HEK293 (cell line): ENCODE measurements around the gene GMDS.

Source experiments
- GFI1B ChIP-seq: fragments of 450-650 bp; formaldehyde crosslinking; IDR thresholded peaks from 2 replicates; pipeline ENCODE4 v1.5.1; 2016; ENCODE audit warnings: missing biosample characterization, missing genetic modification characterization
- HOXC10 ChIP-seq: sonication (generic); formaldehyde crosslinking; IDR thresholded peaks from 2 replicates; pipeline ENCODE4 v1.8.1; 2023; ENCODE audit warnings: mild to moderate bottlenecking, missing genetic modification reagents
- OVOL3 ChIP-seq: fragments of 450-650 bp; formaldehyde crosslinking; IDR thresholded peaks from 2 replicates; pipeline ENCODE4 v1.5.1; 2016; ENCODE audit warnings: missing biosample characterization, missing genetic modification characterization
- SETDB1 ChIP-seq: IDR thresholded peaks from one replicate; pipeline ENCODE4 v1.6.1; 2017; ENCODE audit warnings: mild to moderate bottlenecking, low read length, moderate library complexity, mixed read lengths; ENCODE audit not compliant: insufficient read length
- YY2 ChIP-seq: fragments of 450-650 bp; formaldehyde crosslinking; IDR thresholded peaks from 2 replicates; pipeline ENCODE4 v1.5.1; 2016; ENCODE audit warnings: missing biosample characterization, missing genetic modification characterization
- ZFP69B ChIP-seq: fragments of 450-650 bp; formaldehyde crosslinking; IDR thresholded peaks from 2 replicates; pipeline ENCODE4 v1.5.1; 2016; ENCODE audit warnings: missing biosample characterization, missing genetic modification characterization
- ZNF175 ChIP-seq: fragments of 450-650 bp; formaldehyde crosslinking; IDR thresholded peaks from 2 replicates; pipeline ENCODE4 v1.5.1; 2016; ENCODE audit warnings: missing biosample characterization, missing genetic modification characterization
- ZNF354C ChIP-seq: fragments of 450-650 bp; formaldehyde crosslinking; IDR thresholded peaks from 2 replicates; pipeline ENCODE4 v1.5.1; 2016; ENCODE audit warnings: missing biosample characterization, missing genetic modification characterization, low read depth, borderline replicate concordance
- ZNF366 ChIP-seq: fragments of 450-650 bp; formaldehyde crosslinking; conservative IDR thresholded peaks from 2 replicates; pipeline ENCODE4 v1.5.1; 2016; ENCODE audit warnings: missing biosample characterization, missing genetic modification characterization
- ZNF37A ChIP-seq: fragments of 450-650 bp; IDR thresholded peaks from 2 replicates; pipeline ENCODE4 v1.5.1; 2018; ENCODE audit warnings: missing biosample characterization, missing genetic modification characterization
- ZNF416 ChIP-seq: fragments of 450-650 bp; formaldehyde crosslinking; IDR thresholded peaks from 2 replicates; pipeline ENCODE4 v1.5.1; 2016; ENCODE audit warnings: missing biosample characterization, missing genetic modification characterization
- ZNF48 ChIP-seq: fragments of 450-650 bp; formaldehyde crosslinking; IDR thresholded peaks from 2 replicates; pipeline ENCODE4 v1.5.1; 2016; ENCODE audit warnings: missing biosample characterization, missing genetic modification characterization
- ZNF501 ChIP-seq: fragments of 450-650 bp; formaldehyde crosslinking; IDR thresholded peaks from 2 replicates; pipeline ENCODE4 v1.5.1; 2016; ENCODE audit warnings: missing biosample characterization, missing genetic modification characterization
- ZNF510 ChIP-seq: fragments of 450-650 bp; formaldehyde crosslinking; IDR thresholded peaks from 2 replicates; pipeline ENCODE4 v1.5.1; 2018; ENCODE audit warnings: mild to moderate bottlenecking, missing genetic modification characterization, missing biosample characterization; ENCODE audit not compliant: insufficient replicate concordance
- ZNF529 ChIP-seq: fragments of 450-650 bp; formaldehyde crosslinking; IDR thresholded peaks from 2 replicates; pipeline ENCODE4 v1.5.1; 2017; ENCODE audit warnings: missing genetic modification characterization, missing biosample characterization; ENCODE audit not compliant: insufficient replicate concordance
- ZNF544 ChIP-seq: fragments of 450-650 bp; formaldehyde crosslinking; IDR thresholded peaks from 2 replicates; pipeline ENCODE4 v1.5.0; 2017; ENCODE audit warnings: missing biosample characterization, missing genetic modification characterization
- ZNF555 ChIP-seq: fragments of 450-650 bp; formaldehyde crosslinking; conservative IDR thresholded peaks from 2 replicates; pipeline ENCODE4 v1.5.1; 2017; ENCODE audit warnings: missing biosample characterization, mild to moderate bottlenecking, missing genetic modification characterization, inconsistent platforms
- ZNF558 ChIP-seq: fragments of 450-650 bp; formaldehyde crosslinking; IDR thresholded peaks from 2 replicates; pipeline ENCODE4 v1.5.1; 2016; ENCODE audit warnings: missing biosample characterization, missing genetic modification characterization
- ZNF610 ChIP-seq: fragments of 450-650 bp; formaldehyde crosslinking; IDR thresholded peaks from 2 replicates; pipeline ENCODE4 v1.5.1; 2016; ENCODE audit warnings: missing biosample characterization, missing genetic modification characterization, borderline replicate concordance
- ZNF629 ChIP-seq: fragments of 450-650 bp; formaldehyde crosslinking; IDR thresholded peaks from 2 replicates; pipeline ENCODE4 v1.5.1; 2017; ENCODE audit warnings: missing biosample characterization, missing genetic modification characterization
- ZNF670 ChIP-seq: fragments of 450-650 bp; formaldehyde crosslinking; IDR thresholded peaks from 2 replicates; pipeline ENCODE4 v1.5.1; 2016; ENCODE audit warnings: missing biosample characterization, missing genetic modification characterization, low read depth
- TF ChIP-seq, protein P1 (sequence below): sonication (generic); formaldehyde crosslinking; IDR thresholded peaks from 2 replicates; pipeline ENCODE4 v1.8.1; 2022; ENCODE audit warnings: mild to moderate bottlenecking, moderate library complexity, missing genetic modification reagents
- TF ChIP-seq, protein P2 (sequence below): fragments of 450-650 bp; formaldehyde crosslinking; IDR thresholded peaks from 2 replicates; pipeline ENCODE4 v1.5.1; 2016; ENCODE audit warnings: missing biosample characterization, missing genetic modification characterization
- TF ChIP-seq, protein P3 (sequence below): fragments of 450-650 bp; formaldehyde crosslinking; IDR thresholded peaks from 2 replicates; pipeline ENCODE4 v1.5.1; 2017; ENCODE audit warnings: missing biosample characterization, missing genetic modification characterization
- TF ChIP-seq, protein P4 (sequence below): fragments of 450-650 bp; formaldehyde crosslinking; IDR thresholded peaks from 2 replicates; pipeline ENCODE4 v1.5.1; 2016; ENCODE audit warnings: missing biosample characterization, missing genetic modification characterization
- TF ChIP-seq, protein P5 (sequence below): fragments of 450-650 bp; formaldehyde crosslinking; IDR thresholded peaks from 2 replicates; pipeline ENCODE4 v1.5.1; 2016; ENCODE audit warnings: missing biosample characterization, missing genetic modification characterization
- TF ChIP-seq, protein P6 (sequence below): fragments of 450-650 bp; formaldehyde crosslinking; IDR thresholded peaks from 2 replicates; pipeline ENCODE4 v1.5.1; 2016; ENCODE audit warnings: missing biosample characterization, missing genetic modification characterization, borderline replicate concordance
- TF ChIP-seq, protein P7 (sequence below): fragments of 450-650 bp; formaldehyde crosslinking; IDR thresholded peaks from 2 replicates; pipeline ENCODE4 v1.5.1; 2016; ENCODE audit warnings: missing biosample characterization, missing genetic modification characterization

The GMDS gene

DNA sequence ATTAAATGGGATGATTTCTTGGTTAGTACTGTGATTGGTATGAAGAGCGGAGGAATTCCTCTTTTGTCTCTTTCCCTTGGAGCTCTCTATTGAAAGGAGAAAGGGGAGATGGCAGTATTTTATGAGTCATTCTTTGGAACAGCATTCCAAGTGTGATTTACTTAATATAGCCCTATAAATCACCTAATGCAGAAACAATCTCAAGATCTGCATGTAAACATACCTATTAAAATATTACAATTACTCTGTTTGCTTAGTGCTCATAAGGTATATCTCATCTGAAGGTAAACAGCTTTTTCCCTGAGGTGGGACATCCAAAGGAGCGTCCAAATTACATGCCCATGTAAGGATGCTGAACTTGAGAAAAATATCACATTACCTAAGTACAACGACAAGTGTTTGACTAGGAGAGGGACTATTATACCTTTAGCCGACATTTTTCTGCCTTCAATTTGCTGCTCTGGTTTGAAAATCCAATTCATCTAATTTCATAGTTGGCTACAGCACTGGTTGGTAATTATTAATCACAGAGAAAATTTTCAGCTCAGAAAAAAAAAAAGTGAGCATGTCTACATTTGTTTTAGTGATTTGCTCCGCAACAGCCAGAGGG, 406.7 kb downstream of the GMDS start (continued):
- TF ChIP-seq, protein P1, sequence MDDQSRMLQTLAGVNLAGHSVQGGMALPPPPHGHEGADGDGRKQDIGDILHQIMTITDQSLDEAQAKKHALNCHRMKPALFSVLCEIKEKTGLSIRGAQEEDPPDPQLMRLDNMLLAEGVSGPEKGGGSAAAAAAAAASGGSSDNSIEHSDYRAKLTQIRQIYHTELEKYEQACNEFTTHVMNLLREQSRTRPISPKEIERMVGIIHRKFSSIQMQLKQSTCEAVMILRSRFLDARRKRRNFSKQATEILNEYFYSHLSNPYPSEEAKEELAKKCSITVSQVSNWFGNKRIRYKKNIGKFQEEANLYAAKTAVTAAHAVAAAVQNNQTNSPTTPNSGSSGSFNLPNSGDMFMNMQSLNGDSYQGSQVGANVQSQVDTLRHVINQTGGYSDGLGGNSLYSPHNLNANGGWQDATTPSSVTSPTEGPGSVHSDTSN (CRISPR knock-in tag) = no peak
- TF ChIP-seq ZNF555 (tag by site-specific recombination) (no peak), OVOL3 (tag by site-specific recombination) (peak; percentile 84; the same call in 1 of the 2 replicates), ZNF529 (tag by site-specific recombination) (no peak), ZNF629 (tag by site-specific recombination) (peak; percentile 73), ZNF366 (peak; percentile 97), ZNF354C (tag by site-specific recombination) (no peak), YY2 (tag by site-specific recombination) (no peak), ZNF501 (tag by site-specific recombination) (no peak), SETDB1 (no peak), GFI1B (tag by site-specific recombination) (peak; percentile 80), ZNF544 (tag by site-specific recombination) (no peak), ZFP69B (tag by site-specific recombination) (0 out of 2 replicates have a peak, but pooled peaks have one; percentile 11), ZNF37A (tag by site-specific recombination) (no peak), ZNF670 (tag by site-specific recombination) (no peak), ZNF416 (tag by site-specific recombination) (no peak), ZNF610 (tag by site-specific recombination) (peak; percentile 79; the same call in 1 of the 2 replicates), ZNF510 (tag by site-specific recombination) (no peak), HOXC10 (no peak), ZNF175 (no peak), ZNF558 (tag by site-specific recombination) (no peak), ZNF48 (no peak)
- TF ChIP-seq, protein P2, sequence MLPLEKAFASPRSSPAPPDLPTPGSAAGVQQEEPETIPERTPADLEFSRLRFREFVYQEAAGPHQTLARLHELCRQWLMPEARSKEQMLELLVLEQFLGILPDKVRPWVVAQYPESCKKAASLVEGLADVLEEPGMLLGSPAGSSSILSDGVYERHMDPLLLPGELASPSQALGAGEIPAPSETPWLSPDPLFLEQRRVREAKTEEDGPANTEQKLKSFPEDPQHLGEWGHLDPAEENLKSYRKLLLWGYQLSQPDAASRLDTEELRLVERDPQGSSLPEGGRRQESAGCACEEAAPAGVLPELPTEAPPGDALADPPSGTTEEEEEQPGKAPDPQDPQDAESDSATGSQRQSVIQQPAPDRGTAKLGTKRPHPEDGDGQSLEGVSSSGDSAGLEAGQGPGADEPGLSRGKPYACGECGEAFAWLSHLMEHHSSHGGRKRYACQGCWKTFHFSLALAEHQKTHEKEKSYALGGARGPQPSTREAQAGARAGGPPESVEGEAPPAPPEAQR (tag by site-specific recombination) = no peak
- TF ChIP-seq, protein P3, sequence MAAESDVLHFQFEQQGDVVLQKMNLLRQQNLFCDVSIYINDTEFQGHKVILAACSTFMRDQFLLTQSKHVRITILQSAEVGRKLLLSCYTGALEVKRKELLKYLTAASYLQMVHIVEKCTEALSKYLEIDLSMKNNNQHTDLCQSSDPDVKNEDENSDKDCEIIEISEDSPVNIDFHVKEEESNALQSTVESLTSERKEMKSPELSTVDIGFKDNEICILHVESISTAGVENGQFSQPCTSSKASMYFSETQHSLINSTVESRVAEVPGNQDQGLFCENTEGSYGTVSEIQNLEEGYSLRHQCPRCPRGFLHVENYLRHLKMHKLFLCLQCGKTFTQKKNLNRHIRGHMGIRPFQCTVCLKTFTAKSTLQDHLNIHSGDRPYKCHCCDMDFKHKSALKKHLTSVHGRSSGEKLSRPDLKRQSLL (tag by site-specific recombination) = no peak
- TF ChIP-seq, protein P4, sequence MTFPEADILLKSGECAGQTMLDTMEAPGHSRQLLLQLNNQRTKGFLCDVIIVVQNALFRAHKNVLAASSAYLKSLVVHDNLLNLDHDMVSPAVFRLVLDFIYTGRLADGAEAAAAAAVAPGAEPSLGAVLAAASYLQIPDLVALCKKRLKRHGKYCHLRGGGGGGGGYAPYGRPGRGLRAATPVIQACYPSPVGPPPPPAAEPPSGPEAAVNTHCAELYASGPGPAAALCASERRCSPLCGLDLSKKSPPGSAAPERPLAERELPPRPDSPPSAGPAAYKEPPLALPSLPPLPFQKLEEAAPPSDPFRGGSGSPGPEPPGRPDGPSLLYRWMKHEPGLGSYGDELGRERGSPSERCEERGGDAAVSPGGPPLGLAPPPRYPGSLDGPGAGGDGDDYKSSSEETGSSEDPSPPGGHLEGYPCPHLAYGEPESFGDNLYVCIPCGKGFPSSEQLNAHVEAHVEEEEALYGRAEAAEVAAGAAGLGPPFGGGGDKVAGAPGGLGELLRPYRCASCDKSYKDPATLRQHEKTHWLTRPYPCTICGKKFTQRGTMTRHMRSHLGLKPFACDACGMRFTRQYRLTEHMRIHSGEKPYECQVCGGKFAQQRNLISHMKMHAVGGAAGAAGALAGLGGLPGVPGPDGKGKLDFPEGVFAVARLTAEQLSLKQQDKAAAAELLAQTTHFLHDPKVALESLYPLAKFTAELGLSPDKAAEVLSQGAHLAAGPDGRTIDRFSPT (tag by site-specific recombination) = no peak
- TF ChIP-seq, protein P5, sequence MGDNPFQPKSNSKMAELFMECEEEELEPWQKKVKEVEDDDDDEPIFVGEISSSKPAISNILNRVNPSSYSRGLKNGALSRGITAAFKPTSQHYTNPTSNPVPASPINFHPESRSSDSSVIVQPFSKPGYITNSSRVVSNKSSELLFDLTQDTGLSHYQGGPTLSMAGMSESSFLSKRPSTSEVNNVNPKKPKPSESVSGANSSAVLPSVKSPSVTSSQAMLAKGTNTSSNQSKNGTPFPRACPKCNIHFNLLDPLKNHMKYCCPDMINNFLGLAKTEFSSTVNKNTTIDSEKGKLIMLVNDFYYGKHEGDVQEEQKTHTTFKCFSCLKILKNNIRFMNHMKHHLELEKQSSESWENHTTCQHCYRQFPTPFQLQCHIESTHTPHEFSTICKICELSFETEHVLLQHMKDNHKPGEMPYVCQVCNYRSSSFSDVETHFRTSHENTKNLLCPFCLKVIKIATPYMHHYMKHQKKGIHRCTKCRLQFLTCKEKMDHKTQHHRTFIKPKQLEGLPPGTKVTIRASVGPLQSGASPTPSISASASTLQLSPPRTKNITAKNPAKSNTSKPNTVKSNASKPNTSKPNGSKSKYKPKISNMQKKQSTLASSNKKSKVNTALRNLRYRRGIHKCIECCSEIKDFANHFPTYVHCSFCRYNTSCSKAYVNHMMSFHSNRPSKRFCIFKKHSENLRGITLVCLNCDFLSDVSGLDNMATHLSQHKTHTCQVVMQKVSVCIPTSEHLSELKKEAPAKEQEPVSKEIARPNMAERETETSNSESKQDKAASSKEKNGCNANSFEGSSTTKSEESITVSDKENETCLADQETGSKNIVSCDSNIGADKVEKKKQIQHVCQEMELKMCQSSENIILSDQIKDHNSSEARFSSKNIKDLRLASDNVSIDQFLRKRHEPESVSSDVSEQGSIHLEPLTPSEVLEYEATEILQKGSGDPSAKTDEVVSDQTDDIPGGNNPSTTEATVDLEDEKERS (tag by site-specific recombination) = no peak
- TF ChIP-seq, protein P6, sequence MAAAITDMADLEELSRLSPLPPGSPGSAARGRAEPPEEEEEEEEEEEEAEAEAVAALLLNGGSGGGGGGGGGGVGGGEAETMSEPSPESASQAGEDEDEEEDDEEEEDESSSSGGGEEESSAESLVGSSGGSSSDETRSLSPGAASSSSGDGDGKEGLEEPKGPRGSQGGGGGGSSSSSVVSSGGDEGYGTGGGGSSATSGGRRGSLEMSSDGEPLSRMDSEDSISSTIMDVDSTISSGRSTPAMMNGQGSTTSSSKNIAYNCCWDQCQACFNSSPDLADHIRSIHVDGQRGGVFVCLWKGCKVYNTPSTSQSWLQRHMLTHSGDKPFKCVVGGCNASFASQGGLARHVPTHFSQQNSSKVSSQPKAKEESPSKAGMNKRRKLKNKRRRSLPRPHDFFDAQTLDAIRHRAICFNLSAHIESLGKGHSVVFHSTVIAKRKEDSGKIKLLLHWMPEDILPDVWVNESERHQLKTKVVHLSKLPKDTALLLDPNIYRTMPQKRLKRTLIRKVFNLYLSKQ = no peak
- TF ChIP-seq, protein P7, sequence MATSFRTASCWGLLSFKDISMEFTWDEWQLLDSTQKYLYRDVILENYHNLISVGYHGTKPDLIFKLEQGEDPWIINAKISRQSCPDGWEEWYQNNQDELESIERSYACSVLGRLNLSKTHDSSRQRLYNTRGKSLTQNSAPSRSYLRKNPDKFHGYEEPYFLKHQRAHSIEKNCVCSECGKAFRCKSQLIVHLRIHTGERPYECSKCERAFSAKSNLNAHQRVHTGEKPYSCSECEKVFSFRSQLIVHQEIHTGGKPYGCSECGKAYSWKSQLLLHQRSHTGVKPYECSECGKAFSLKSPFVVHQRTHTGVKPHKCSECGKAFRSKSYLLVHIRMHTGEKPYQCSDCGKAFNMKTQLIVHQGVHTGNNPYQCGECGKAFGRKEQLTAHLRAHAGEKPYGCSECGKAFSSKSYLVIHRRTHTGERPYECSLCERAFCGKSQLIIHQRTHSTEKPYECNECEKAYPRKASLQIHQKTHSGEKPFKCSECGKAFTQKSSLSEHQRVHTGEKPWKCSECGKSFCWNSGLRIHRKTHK (tag by site-specific recombination) = no peak
